ENCODE results near the gene RRP15. TPM values are rescaled to one million over a fixed set of nuclear protein-coding genes. Genes with fewer than 3 reads are reported as not detected.
A peak's percentile ranks its signal among the peaks of the same experiment; 100 is the strongest.

The RRP15 gene
- total RNA-seq, 4 donors from 2014 or later: 1.2 to 3.8 (median 2.0) TPM

- H3K36me3 ChIP-seq: no peaks in the 10 kb centered on the region
- H3K4me3 ChIP-seq: no peak overlapping the region
- DNase-seq: no peak
- WGBS, 2 donors (ENCODE audit: low coverage in 1 of 2): 69 to 76% methylated on average over 2 of the region's 2 CpGs
- no peak for TF ChIP-seq EP300 (IDR thresholded peaks at IDR 0.05; ENCODE audit: low read depth)
- no peak for TF ChIP-seq POLR2A (IDR thresholded peaks at IDR 0.05)
- TF ChIP-seq POLR2AphosphoS5 (IDR thresholded peaks at IDR 0.05): no peak
- TF ChIP-seq CTCF (IDR thresholded peaks at IDR 0.05): no peak
- no peaks in the 10 kb centered on the region for H3K27me3 ChIP-seq
- H3K27ac ChIP-seq: peak overlapping the region in 1 of 4 donors; percentile 35
- in situ Hi-C loops (cut with MboI; ENCODE audit: low pct_ligation_motif_present in 1 of 4, low pct_unique_long_range_greater_than_20kb in 1 of 4, low sequenced_read_pairs in 3 of 4) (no loop called here), intact Hi-C loops (cut with DNase I; ENCODE audit: low total_unique reads) (no loop called here)
- peaks cover 0 to 9% (median 3%) of the 10 kb centered on the region in 4 donors for H3K4me1 ChIP-seq
- H3K9me3 ChIP-seq: no peaks in the 10 kb centered on the region
These were observed 84.8 kb downstream of the RRP15 start for GRCh38 chr1:218369688-218370511.

GRCh38 chr1:218371927-218372672 is 87.0 kb downstream of the RRP15 start:
- intact Hi-C loops (cut with DNase I; ENCODE audit: low total_unique reads) (no loop called here), in situ Hi-C loops (cut with MboI; ENCODE audit: low pct_ligation_motif_present in 1 of 4, low pct_unique_long_range_greater_than_20kb in 1 of 4, low sequenced_read_pairs in 3 of 4) (no loop called here)
- no peak for TF ChIP-seq CTCF (IDR thresholded peaks at IDR 0.05)
- no peak for TF ChIP-seq POLR2AphosphoS5 (IDR thresholded peaks at IDR 0.05)
- TF ChIP-seq POLR2A (IDR thresholded peaks at IDR 0.05): no peak
- no peak for TF ChIP-seq EP300 (IDR thresholded peaks at IDR 0.05; ENCODE audit: low read depth)
- Histone ChIP-seq H3K4me3 (no peak overlapping the region), H3K27me3 (no peaks in the 10 kb centered on the region), H3K27ac (peak overlapping the region in 1 of 4 donors; percentile 43), H3K9me3 (no peaks in the 10 kb centered on the region), H3K4me1 (peaks cover 0 to 11% (median 3%) of the 10 kb centered on the region in 4 donors), H3K36me3 (no peaks in the 10 kb centered on the region)
- DNase-seq: no peak
- 40 to 68% methylated on average over 1 to 8 of the region's 8 CpGs for WGBS, 2 donors (ENCODE audit: low coverage in 1 of 2)

- Histone ChIP-seq H3K9me3 (no peaks in the 10 kb centered on the region), H3K4me1 (peaks cover 0 to 15% (median 3%) of the 10 kb centered on the region in 4 donors), H3K27me3 (no peaks in the 10 kb centered on the region), H3K36me3 (no peaks in the 10 kb centered on the region), H3K27ac (peak overlapping the region in 2 of 4 donors; percentile 8 to 24), H3K4me3 (no peak overlapping the region)
- in situ Hi-C loops (cut with MboI; ENCODE audit: low pct_ligation_motif_present in 1 of 4, low pct_unique_long_range_greater_than_20kb in 1 of 4, low sequenced_read_pairs in 3 of 4) (no loop called here), intact Hi-C loops (cut with DNase I; ENCODE audit: low total_unique reads) (no loop called here)
- TF ChIP-seq POLR2AphosphoS5 (IDR thresholded peaks at IDR 0.05) (no peak), EP300 (IDR thresholded peaks at IDR 0.05; ENCODE audit: low read depth) (no peak), POLR2A (IDR thresholded peaks at IDR 0.05) (no peak), CTCF (IDR thresholded peaks at IDR 0.05) (no peak)
- 55 to 67% methylated on average over 7 of the region's 7 CpGs for WGBS, 2 donors (ENCODE audit: low coverage in 1 of 2)
- DNase-seq: no peak
These were observed 89.6 kb downstream of the RRP15 start for GRCh38 chr1:218374401-218375353.

All from transverse colon (tissue), 4 donors.